ENCODE measurements around the gene DOP1B. TPM values are rescaled to one million over a fixed set of nuclear protein-coding genes. Genes with fewer than 3 reads are reported as not detected.
"Not testable (repeated sequence)": the region's sequence is repeated elsewhere in the genome, so short reads cannot be mapped to it uniquely, and the experiment has no call there.

DOP1B gene
- 23.8 TPM for total RNA-seq

GRCh38 chr21:36156815-36157670 lies at the start of gene DOP1B:
Gene DOP1B, plus strand, starts transcription at chr21:36156824. Its CDS starts 7,910 bp downstream, at chr21:36164734.
- peak; percentile 24 for ATAC-seq

- ATAC-seq = no peak
These were observed 46.8 kb upstream of the DOP1B start for GRCh38 chr21:36109868-36110267.

GRCh38 chr21:36111238-36111637 lies 45.4 kb upstream of the DOP1B start:
- no peak for ATAC-seq

GRCh38 chr21:36113647-36114428 lies 42.8 kb upstream of the DOP1B start:
- peak; percentile 57 for ATAC-seq

GRCh38 chr21:36115138-36115730 lies 41.4 kb upstream of the DOP1B start:
- no peak for ATAC-seq

GRCh38 chr21:36117286-36117741 lies 39.3 kb upstream of the DOP1B start:
- peak; percentile 40 for ATAC-seq

GRCh38 chr21:36120304-36120888 lies 36.2 kb upstream of the DOP1B start:
- ATAC-seq = peak; percentile 29

- ATAC-seq = no peak
These were observed 33.6 kb upstream of the DOP1B start for GRCh38 chr21:36122977-36123376.

- no peak for ATAC-seq
These were observed 32.2 kb upstream of the DOP1B start for GRCh38 chr21:36124395-36124794.

- ATAC-seq = peak; percentile 50
These were observed 31.0 kb upstream of the DOP1B start for GRCh38 chr21:36125512-36126207.

- peak; percentile 76 for ATAC-seq
These were observed 30.4 kb upstream of the DOP1B start for GRCh38 chr21:36126208-36126565.

- peak; percentile 50 for ATAC-seq
These were observed 30.0 kb upstream of the DOP1B start for GRCh38 chr21:36126621-36127110.

GRCh38 chr21:36127250-36127904 lies 29.2 kb upstream of the DOP1B start:
- peak; percentile 14 for ATAC-seq

GRCh38 chr21:36127977-36128376 lies 28.6 kb upstream of the DOP1B start:
- ATAC-seq = no peak

- no peak for ATAC-seq
These were observed 27.4 kb upstream of the DOP1B start for GRCh38 chr21:36129219-36129618.

GRCh38 chr21:36130414-36130762 lies 26.2 kb upstream of the DOP1B start:
- ATAC-seq = not testable (repeated sequence)

GRCh38 chr21:36130839-36131238 lies 25.8 kb upstream of the DOP1B start:
- not testable (repeated sequence) for ATAC-seq

- peak; percentile 25 for ATAC-seq
These were observed 23.9 kb upstream of the DOP1B start for GRCh38 chr21:36132696-36133095.

GRCh38 chr21:36134803-36135390 lies 21.7 kb upstream of the DOP1B start, which contains the start of gene CBR3:
Gene CBR3, plus strand, starts transcription at chr21:36135079. Its CDS starts 114 bp downstream, at chr21:36135193.
- peak; percentile 55 for ATAC-seq

- ATAC-seq = peak; percentile 75
These were observed 21.1 kb upstream of the DOP1B start for GRCh38 chr21:36135391-36136102.

Measured in esophagus mucosa (tissue), 1 donor.